T-helper 2 cell treated with Interferon-gamma antibody and Interleukin-4, amounts not matched to agents 100 ng/mL and 5 ng/mL, for 36 hours (primary cell): ENCODE data around the gene PCA3. TPM values are rescaled to one million over a fixed set of nuclear protein-coding genes. Genes with fewer than 3 reads are reported as not detected.

Experiments used
- intact Hi-C: fragments of 100-400 bp; cut with micrococcal nuclease; formaldehyde crosslinking; loops from one replicate; pipeline ENCODE4 v1.15.1; 2023
- total RNA-seq: library from RNA; stranded (reverse); gene quantifications from 2 replicates; pipeline ENCODE4 v1.2.3, GENCODE V29; 2022

PCA3 gene
- total RNA-seq, 1 donor from 2014 or later = not detected

GRCh38 chr9:76820431-76820830, 56.2 kb downstream of the PCA3 start:
- intact Hi-C loops = no loop called here

DNA sequence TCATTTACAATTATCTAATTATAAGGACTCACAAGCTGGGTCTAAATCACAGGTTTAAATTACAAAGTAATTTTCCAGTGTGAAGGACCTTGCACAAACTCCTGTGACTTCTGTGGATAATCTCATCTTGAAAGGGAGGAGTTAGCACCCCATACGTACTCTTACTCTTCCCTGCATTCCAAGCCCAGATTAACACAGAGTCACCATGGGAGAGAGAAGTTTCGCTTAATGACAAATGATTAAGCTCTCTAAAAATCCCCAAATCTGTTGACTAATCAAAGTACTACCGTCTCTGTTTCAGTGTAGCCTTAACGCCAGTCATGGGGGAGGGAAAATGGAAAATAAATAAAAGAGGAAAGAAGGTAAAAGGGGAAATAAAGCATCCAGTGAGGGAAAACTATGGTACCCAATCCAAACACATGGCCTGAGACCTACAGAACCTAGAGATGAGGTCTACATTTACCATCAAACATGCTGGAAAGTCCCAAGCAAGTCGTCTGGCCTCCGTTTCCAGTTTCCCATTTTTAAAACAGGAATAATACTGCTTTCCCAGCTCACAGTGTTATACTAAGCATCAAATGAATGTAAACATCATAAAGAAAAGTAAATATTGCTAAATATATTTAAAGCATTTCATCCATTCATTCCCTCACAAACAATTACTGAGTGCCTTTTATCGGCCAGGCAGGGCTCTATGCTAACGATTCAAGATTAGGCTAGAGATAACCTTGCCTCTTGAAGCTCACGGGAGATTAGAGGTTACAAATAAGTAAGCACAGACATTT, 63.2 kb downstream of the PCA3 start:
- intact Hi-C loops = no loop called here

DNA sequence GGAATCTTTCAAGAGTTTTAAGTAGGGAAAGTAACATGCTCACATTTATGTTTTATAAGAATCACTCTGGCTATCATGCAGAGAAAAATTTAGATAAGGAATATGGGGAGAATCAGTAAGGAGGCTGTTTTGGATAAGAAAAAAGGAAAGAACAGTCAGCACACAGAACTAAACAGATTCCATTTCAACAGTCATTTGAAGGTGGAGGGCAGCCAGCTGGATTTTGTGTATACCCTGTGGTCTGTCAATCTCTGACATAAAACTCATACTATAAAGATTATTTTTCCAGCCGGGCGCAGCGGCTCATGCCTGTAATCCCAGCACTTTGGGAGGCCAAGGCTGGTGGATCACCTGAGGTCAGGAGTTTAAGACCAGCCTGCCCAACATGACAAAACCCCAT, 64.2 kb downstream of the PCA3 start:
- intact Hi-C loops = no loop called here

- intact Hi-C loops = no loop called here
These were observed 71.5 kb downstream of the PCA3 start for GRCh38 chr9:76835571-76836283.

Other genes with a start within 250 kb of the PCA3 start
- gene PRUNE2, start 141.7 kb downstream of the PCA3 start, total RNA-seq = 0.93 and 1.1 TPM in 2 replicates